NB4 (cell line): ENCODE data around the gene POC1A.

Source experiments
- DNase-seq: peaks from one replicate; pipeline ENCODE4 v3.0.0; 2010; ENCODE audit warnings: low read depth
- H3K4me3 ChIP-seq: one replicate; pipeline ENCODE4 v1.5.1; 2011; ENCODE audit warnings: mild to moderate bottlenecking, low read depth, low read length, moderate library complexity
- CTCF ChIP-seq: IDR thresholded peaks from one replicate; pipeline ENCODE4 v1.5.1; 2012; ENCODE audit warnings: low read depth, low read length
- MAX ChIP-seq: IDR thresholded peaks from 2 replicates; pipeline ENCODE4 v1.6.1; 2011; ENCODE audit warnings: low read depth, low read length
- MYC ChIP-seq: IDR thresholded peaks from 2 replicates; pipeline ENCODE4 v1.6.1; 2011; ENCODE audit warnings: low read depth, low read length
- POLR2A ChIP-seq: IDR thresholded peaks from 2 replicates; pipeline ENCODE4 v1.6.1; 2011; ENCODE audit warnings: mild to moderate bottlenecking; ENCODE audit not compliant: insufficient read length; ENCODE audit errors: extremely low read depth

POC1A gene

GRCh38 chr3:52051444-52051843 is 102.8 kb downstream of the POC1A start:
- DNase-seq, result no peak
- no peak for TF ChIP-seq MYC
- TF ChIP-seq MAX, result no peak
- TF ChIP-seq POLR2A, result no peak
- no peak for TF ChIP-seq CTCF
- no peak overlapping the region for H3K4me3 ChIP-seq

- no peak overlapping the region for H3K4me3 ChIP-seq
- TF ChIP-seq POLR2A, result no peak
- TF ChIP-seq MYC, result no peak
- no peak for TF ChIP-seq CTCF
- TF ChIP-seq MAX, result no peak
- DNase-seq, result no peak
These were observed 103.7 kb downstream of the POC1A start for GRCh38 chr3:52050571-52050970.

GRCh38 chr3:52049503-52049902 is 104.7 kb downstream of the POC1A start:
- no peak for TF ChIP-seq CTCF
- no peak for TF ChIP-seq POLR2A
- TF ChIP-seq MAX, result no peak
- TF ChIP-seq MYC, result no peak

GRCh38 chr3:52047295-52047960 is 106.8 kb downstream of the POC1A start:
- H3K4me3 ChIP-seq, result no peak overlapping the region
- DNase-seq, result no peak
- TF ChIP-seq POLR2A, result no peak
- TF ChIP-seq CTCF, result no peak
- no peak for TF ChIP-seq MYC
- no peak for TF ChIP-seq MAX

More at GRCh38 chr3:52049503-52049902, 104.7 kb downstream of the POC1A start:
- H3K4me3 ChIP-seq, result no peak overlapping the region
- DNase-seq, result no peak

- no peak overlapping the region for H3K4me3 ChIP-seq
- no peak for DNase-seq
- no peak for TF ChIP-seq CTCF
These were observed 107.4 kb downstream of the POC1A start for GRCh38 chr3:52046902-52047239.

GRCh38 chr3:52046186-52046901 is 107.9 kb downstream of the POC1A start:
- no peak for DNase-seq
- TF ChIP-seq CTCF (no peak), POLR2A (no peak), MYC (no peak), MAX (no peak)
- no peak overlapping the region for H3K4me3 ChIP-seq
